Occipital lobe (tissue), 3 donors: Measurements from ENCODE around the gene PAQR4. TPM values are rescaled to one million over a fixed set of nuclear protein-coding genes. Genes with fewer than 3 reads are reported as not detected.

ENCODE experiments used
- DNase-seq: peaks from one replicate; lab custom pipeline; 2025; lab: John Stamatoyannopoulos, UW
- small RNA-seq: library from RNA; depleted of rRNA; stranded (forward); fragments of <200 nt; gene quantifications from one replicate; pipeline ENCODE3, GENCODE V24; 2014
- total RNA-seq: library from RNA; depleted of rRNA; stranded (reverse); fragments of >200 nt; gene quantifications from one replicate; pipeline ENCODE4 v1.2.3, GENCODE V29; 2014

Gene PAQR4
- total RNA-seq, 1 donor from 2014 or later: 19.7 TPM

DNA sequence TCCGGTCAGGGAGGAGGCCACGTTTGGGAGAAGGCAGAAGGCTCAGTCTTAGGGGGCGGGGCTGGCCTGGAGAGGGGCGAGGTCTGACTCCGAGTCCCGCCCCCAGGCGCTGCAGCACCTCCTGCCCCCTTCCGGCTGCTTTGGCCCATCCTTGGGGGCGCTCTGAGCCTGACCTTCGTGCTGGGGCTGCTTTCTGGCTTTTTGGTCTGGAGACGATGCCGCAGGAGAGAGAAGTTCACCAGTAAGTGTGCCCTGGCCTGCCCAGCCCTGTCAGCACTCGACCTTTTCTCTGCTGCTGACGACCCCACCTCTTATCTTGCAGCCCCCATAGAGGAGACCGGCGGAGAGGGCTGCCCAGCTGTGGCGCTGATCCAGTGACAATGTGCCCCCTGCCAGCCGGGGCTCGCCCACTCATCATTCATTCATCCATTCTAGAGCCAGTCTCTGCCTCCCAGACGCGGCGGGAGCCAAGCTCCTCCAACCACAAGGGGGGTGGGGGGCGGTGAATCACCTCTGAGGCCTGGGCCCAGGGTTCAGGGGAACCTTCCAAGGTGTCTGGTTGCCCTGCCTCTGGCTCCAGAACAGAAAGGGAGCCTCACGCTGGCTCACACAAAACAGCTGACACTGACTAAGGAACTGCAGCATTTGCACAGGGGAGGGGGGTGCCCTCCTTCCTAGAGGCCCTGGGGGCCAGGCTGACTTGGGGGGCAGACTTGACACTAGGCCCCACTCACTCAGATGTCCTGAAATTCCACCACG is 52.5 kb downstream of the PAQR4 start:
- peak; percentile 27 for DNase-seq

- DNase-seq: peak; percentile 76
Measured at GRCh38 chr16:3022208-3022683, 53.1 kb downstream of the PAQR4 start.

DNA sequence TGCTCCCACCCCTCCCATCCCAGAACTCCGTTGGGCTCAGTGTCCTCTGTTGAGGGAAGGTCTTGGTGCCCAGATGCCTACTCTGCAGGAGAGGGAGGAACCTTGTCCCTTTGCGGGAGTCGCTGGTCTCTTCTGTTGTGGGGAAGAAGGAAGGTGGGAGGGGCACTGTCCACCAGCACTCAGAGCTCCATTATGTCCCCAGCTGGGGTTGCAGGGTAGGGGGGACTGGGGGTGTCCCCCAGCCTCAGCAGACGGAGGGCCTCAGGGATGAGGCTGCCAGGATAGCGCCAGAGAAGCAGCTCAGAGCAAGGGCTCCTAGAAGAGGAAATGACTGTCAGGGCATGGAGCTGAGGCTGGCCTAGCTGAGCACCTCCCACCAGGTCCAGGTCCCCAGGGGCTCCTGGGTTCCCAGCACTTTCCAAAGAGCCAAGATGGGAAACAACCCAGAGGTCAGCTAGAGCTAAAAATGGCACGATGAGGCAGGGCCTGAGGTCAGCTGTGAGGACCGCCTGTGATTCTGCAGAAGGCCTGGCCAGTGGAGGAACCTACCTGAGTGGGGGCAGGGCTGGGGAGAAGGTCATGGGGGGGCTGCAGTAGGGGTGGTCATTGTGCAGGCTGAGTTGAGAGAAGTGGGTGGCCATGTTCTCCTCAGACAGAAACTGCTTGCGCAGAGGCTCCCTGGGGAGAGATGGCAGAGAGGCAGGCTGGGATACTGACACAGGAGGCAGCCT is 53.7 kb downstream of the PAQR4 start:
- DNase-seq: no peak

Small RNA genes within 50 kb of the gene (small RNA-seq; reads per million reads assigned to genes)
- not detected for gene LINC00514

Other genes with a start within 250 kb of the PAQR4 start
- 1.6 TPM for gene PRSS27, start 249.1 kb upstream of the PAQR4 start, total RNA-seq
- 41.0 TPM for gene SRRM2, start 216.7 kb upstream of the PAQR4 start, total RNA-seq
- gene ELOB, start 192.1 kb upstream of the PAQR4 start, total RNA-seq: 84.1 TPM
- not detected for gene PRSS33, start 181.8 kb upstream of the PAQR4 start, total RNA-seq
- not detected for gene PRSS41, start 170.9 kb upstream of the PAQR4 start, total RNA-seq
- gene PRSS21, start 152.1 kb upstream of the PAQR4 start, total RNA-seq: not detected
- gene ZG16B, start 139.0 kb upstream of the PAQR4 start, total RNA-seq: 0.47 TPM
- gene PRSS22, start 111.2 kb upstream of the PAQR4 start, total RNA-seq: not detected
- 43.8 TPM for gene FLYWCH2, start 86.1 kb upstream of the PAQR4 start, total RNA-seq
- 20.7 TPM for gene FLYWCH1, start 57.4 kb upstream of the PAQR4 start, total RNA-seq
- not detected for gene KREMEN2, start 5.1 kb upstream of the PAQR4 start, total RNA-seq
- gene PKMYT1, start 11.1 kb downstream of the PAQR4 start, total RNA-seq: 3.0 TPM
- gene CLDN9, start 43.6 kb downstream of the PAQR4 start, total RNA-seq: not detected
- gene CLDN6, start 48.8 kb downstream of the PAQR4 start, total RNA-seq: not detected
- 2.0 TPM for gene TNFRSF12A, start 51.0 kb downstream of the PAQR4 start, total RNA-seq
- gene HCFC1R1, start 54.6 kb downstream of the PAQR4 start, total RNA-seq: 15.1 TPM
- gene THOC6, start 54.7 kb downstream of the PAQR4 start, total RNA-seq: 5.8 TPM
- not detected for gene BICDL2, start 67.6 kb downstream of the PAQR4 start, total RNA-seq
- gene MMP25, start 77.2 kb downstream of the PAQR4 start, total RNA-seq: 0.62 TPM
- 1.1 TPM for gene IL32, start 96.3 kb downstream of the PAQR4 start, total RNA-seq
- not detected for gene ZSCAN10, start 129.9 kb downstream of the PAQR4 start, total RNA-seq
- 18.9 TPM for gene ZNF205, start 143.2 kb downstream of the PAQR4 start, total RNA-seq
- 8.3 TPM for gene ZNF213, start 165.7 kb downstream of the PAQR4 start, total RNA-seq
- gene OR1F1, start 218.9 kb downstream of the PAQR4 start, total RNA-seq: 0.78 TPM